ENCODE results near the gene KLF1.
"Not testable (repeated sequence)": the region's sequence is repeated elsewhere in the genome, so short reads cannot be mapped to it uniquely, and the experiment has no call there.

KLF1 gene

GRCh38 chr19:12867120-12868099 lies 19.6 kb downstream of the KLF1 start:
- DNase-seq (ENCODE audit: low spot score), result no peak

- DNase-seq (ENCODE audit: low spot score), result no peak
Observed at GRCh38 chr19:12866416-12867119, 20.4 kb downstream of the KLF1 start.

- DNase-seq (ENCODE audit: low spot score), result no peak
Observed at GRCh38 chr19:12865746-12866415, 21.1 kb downstream of the KLF1 start.

- DNase-seq (ENCODE audit: low spot score), result no peak
Observed at GRCh38 chr19:12864721-12865715, 22.0 kb downstream of the KLF1 start.

- DNase-seq (ENCODE audit: low spot score), result no peak
Observed at GRCh38 chr19:12864143-12864542, 22.9 kb downstream of the KLF1 start.

- DNase-seq (ENCODE audit: low spot score), result no peak
Observed at GRCh38 chr19:12859546-12859945, 27.5 kb downstream of the KLF1 start.

GRCh38 chr19:12858041-12858928 lies 28.7 kb downstream of the KLF1 start:
- DNase-seq (ENCODE audit: low spot score), result no peak

- no peak for DNase-seq (ENCODE audit: low spot score)
Observed at GRCh38 chr19:12856653-12857052, 30.3 kb downstream of the KLF1 start.

GRCh38 chr19:12847159-12848139 lies 39.6 kb downstream of the KLF1 start:
- peak; percentile 59 for DNase-seq (ENCODE audit: low spot score)

GRCh38 chr19:12846613-12847012 lies 40.4 kb downstream of the KLF1 start:
- not testable (repeated sequence) for DNase-seq (ENCODE audit: low spot score)

- no peak for DNase-seq (ENCODE audit: low spot score)
Observed at GRCh38 chr19:12843999-12844732, 42.8 kb downstream of the KLF1 start.

GRCh38 chr19:12843328-12843727 lies 43.7 kb downstream of the KLF1 start:
- no peak for DNase-seq (ENCODE audit: low spot score)

- DNase-seq (ENCODE audit: low spot score), result no peak
Observed at GRCh38 chr19:12842511-12842910, 44.5 kb downstream of the KLF1 start.

- no peak for DNase-seq (ENCODE audit: low spot score)
Observed at GRCh38 chr19:12841094-12841493, 45.9 kb downstream of the KLF1 start.

GRCh38 chr19:12840091-12841079 lies 46.6 kb downstream of the KLF1 start:
- DNase-seq (ENCODE audit: low spot score), result no peak

- no peak for DNase-seq (ENCODE audit: low spot score)
Observed at GRCh38 chr19:12838886-12839756, 47.9 kb downstream of the KLF1 start.
